Left kidney (tissue), 2 donors: ENCODE results near the gene LRRC72. TPM values are rescaled to one million over a fixed set of nuclear protein-coding genes. Genes with fewer than 3 reads are reported as not detected.

Experiments
- DNase-seq: peaks from one replicate; pipeline ENCODE4 v3.0.0-alpha.2; 2013
- polyA plus RNA-seq: library from polyadenylated mRNA; unstranded; fragments of 120-200 nt; gene quantifications from one replicate; pipeline ENCODE4 v1.2.1, GENCODE V29; 2013; ENCODE audit not compliant: insufficient read length

Gene LRRC72
- polyA plus RNA-seq, 1 donor: not detected

- DNase-seq: no peak
Observed at GRCh38 chr7:16626388-16626787, 99.8 kb downstream of the LRRC72 start.

GRCh38 chr7:16627236-16627635 is 100.6 kb downstream of the LRRC72 start:
- no peak for DNase-seq

- no peak for DNase-seq
Observed at GRCh38 chr7:16630654-16631053, 104.0 kb downstream of the LRRC72 start.

Other genes with a start within 250 kb of the LRRC72 start
- 6.0 TPM for gene CRPPA, start 105.3 kb upstream of the LRRC72 start, polyA plus RNA-seq
- gene SOSTDC1, start 61.1 kb upstream of the LRRC72 start, polyA plus RNA-seq: 47.8 TPM
- 34.6 TPM for gene ANKMY2, start 118.9 kb downstream of the LRRC72 start, polyA plus RNA-seq
- 84.2 TPM for gene BZW2, start 119.4 kb downstream of the LRRC72 start, polyA plus RNA-seq
- gene TSPAN13, start 226.9 kb downstream of the LRRC72 start, polyA plus RNA-seq: 24.0 TPM